GM21381 (cell line): ENCODE data around the gene SLCO4A1.

Experiments used
- ATAC-seq: cut with Tn5 transposase; IDR thresholded peaks from one replicate; pipeline ENCODE4 v1.9.1; 2021; ENCODE audit warnings: mild to moderate bottlenecking, moderate library complexity; ENCODE audit not compliant: unreplicated experiment

Gene SLCO4A1, protein sequence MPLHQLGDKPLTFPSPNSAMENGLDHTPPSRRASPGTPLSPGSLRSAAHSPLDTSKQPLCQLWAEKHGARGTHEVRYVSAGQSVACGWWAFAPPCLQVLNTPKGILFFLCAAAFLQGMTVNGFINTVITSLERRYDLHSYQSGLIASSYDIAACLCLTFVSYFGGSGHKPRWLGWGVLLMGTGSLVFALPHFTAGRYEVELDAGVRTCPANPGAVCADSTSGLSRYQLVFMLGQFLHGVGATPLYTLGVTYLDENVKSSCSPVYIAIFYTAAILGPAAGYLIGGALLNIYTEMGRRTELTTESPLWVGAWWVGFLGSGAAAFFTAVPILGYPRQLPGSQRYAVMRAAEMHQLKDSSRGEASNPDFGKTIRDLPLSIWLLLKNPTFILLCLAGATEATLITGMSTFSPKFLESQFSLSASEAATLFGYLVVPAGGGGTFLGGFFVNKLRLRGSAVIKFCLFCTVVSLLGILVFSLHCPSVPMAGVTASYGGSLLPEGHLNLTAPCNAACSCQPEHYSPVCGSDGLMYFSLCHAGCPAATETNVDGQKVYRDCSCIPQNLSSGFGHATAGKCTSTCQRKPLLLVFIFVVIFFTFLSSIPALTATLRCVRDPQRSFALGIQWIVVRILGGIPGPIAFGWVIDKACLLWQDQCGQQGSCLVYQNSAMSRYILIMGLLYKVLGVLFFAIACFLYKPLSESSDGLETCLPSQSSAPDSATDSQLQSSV

DNA sequence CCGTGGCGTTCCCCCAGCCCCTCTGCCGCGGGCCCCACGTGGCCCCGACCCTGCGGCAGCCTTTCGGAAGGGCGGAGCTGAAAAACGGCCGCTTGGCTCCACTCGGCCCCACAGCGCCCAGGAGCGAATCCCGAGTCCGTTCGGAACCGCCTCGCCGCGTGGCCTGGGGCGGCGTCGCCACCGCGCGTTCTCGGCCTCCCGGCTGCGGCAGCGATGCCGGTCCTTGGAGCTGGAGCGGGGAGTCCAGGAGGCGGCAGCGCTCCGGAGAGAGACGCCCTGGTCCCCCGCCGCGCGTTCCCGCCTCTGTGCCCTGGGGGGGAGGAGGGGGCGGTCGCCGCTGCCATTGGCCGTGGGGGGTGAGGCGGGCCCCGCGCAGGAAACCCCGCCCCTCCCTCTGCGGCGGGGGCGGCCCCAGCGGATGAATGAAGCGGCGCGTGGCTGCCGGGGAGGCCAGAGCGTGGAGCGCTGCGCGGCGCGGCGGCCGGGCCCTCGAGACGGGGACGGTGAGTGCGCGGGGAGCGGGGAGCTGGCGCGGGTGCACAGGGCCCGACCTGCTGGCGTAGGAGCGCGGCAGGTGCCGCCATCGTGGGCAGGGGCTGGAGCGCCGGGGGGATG is at the start of gene SLCO4A1:
Gene SLCO4A1 (plus strand): TSS at position 453 of the 615 bp plus-strand sequence. CDS start 13,952 bp downstream, outside the sequence.
- ATAC-seq, result peak; percentile 61

DNA sequence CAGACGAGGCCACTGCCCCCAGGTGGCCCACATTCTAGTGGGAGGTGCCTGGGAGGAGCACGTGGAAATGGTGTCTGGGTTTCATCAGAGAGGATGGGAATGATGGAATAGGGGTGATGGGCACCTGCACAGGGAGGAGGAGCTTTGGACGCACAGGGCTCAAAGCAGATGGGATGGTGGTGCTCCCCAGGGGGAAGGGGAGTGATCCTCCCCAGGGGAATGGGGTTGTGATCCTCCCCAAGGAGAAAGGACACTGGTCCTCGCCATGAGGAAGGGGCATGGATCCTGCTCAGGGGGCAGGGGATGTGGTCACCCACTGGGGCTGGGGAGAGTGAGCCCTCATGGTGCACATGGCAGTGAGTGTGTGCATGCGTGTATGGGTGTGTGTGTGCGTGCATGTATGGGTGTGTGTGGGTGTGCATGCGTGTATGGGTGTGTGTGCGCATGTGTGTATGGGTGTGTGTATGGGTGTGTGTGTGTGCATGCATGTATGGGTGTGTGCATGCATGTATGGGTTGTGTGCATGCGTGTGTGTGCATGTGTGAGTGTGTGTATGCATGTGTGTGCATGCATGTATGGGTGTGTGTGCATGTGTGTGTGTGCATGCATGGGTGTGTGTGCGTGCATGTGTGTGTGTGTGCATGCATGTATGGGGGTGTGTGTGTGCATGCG is 49.7 kb upstream of the SLCO4A1 start:
- ATAC-seq, result no peak

DNA sequence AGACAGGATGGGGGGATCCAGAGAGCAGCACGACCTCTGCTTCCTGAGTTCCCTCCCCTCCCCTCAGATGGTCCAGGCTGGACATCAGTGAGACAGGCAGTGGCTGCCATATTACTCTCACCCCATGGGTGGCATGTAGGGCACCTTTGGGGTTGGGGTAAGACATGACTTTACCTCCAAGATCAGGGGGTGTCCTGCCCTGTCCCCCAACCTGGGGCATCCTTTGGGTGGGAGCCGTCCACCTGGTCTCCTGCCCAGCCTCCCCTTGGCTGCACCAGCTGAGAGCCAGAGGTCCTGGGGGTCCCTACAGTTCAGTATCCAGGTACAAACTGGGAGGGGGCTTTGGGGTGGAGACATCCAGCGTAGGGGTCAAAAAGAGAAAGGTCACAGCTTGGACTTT is 48.7 kb upstream of the SLCO4A1 start:
- ATAC-seq, result no peak

DNA sequence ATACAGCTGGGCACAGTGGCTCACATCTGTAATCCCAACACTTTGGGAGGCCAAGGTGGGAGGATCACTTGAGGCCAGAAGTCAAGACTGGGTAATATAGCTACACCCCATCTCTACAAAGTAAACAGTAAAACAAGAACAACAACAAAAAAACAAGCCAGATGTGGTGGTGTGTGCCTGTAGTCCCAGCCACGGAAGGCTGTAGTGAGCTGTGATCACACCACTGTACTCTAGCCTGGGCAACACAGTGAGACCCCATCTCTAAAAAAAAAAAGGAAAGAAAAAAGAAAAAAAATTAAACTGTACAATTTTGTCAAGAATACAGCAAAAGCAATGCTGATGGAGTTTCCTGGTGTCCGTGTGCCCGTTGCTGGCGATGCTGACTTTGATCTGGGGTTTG is 47.2 kb upstream of the SLCO4A1 start:
- no peak for ATAC-seq

DNA sequence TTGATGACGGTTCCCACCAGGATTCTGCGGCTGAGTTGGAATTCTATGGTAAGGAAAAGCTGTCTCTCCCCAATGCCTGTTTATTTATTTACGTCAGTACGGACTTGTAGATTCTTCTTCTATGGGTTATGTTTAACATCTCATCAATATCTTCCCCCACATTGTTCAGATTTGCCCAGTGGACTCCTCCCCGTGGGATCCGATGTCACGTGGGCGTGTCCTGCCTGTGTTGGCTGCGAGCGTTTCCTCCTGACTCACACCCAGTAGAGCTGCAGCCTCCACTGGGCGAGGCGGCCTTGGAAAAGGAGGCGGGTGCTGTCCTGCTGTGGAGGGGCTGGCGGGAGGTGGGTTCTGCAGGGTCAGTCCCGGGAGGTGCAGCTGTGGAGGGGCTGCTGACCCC is 46.8 kb upstream of the SLCO4A1 start:
- no peak for ATAC-seq

DNA sequence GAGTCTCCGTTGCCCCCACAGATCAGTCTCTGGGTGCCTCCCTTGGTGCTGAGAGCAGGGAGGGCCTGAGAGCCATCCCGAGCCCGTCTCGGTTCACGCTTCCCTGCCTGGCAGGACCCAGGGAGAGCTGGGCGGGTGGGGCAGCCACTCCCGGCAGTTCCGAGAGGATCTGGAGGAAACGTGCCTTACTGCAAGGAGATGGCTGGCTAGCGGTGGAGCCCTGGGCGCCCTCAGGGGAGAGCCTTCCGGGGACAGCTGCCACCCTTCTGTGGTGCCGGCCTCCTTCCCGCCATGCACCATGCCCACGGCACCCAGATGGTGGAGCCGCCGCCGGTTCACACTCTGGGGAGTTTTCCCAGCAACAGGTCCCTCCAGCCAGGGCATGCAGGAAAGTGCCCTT is 45.8 kb upstream of the SLCO4A1 start:
- no peak for ATAC-seq

DNA sequence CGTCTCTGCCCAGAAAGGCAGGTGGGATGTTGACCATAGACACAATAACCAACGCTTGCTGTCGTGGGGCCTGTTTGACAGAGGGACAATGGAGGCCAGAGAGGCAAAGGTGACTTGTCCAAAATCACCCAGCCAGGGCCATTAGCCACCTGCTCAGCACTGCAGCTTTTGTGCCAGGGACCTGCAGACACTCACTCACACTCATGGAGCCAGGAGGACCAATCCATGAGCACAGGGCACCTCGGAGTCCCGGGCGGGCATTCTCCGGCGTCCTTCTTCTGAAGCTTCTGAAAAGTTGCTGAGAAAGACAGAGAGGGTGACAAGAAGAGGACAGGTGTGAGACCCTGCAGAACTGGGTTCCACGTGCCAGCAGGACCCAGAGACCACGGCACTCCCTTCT is 45.4 kb upstream of the SLCO4A1 start:
- ATAC-seq, result no peak

DNA sequence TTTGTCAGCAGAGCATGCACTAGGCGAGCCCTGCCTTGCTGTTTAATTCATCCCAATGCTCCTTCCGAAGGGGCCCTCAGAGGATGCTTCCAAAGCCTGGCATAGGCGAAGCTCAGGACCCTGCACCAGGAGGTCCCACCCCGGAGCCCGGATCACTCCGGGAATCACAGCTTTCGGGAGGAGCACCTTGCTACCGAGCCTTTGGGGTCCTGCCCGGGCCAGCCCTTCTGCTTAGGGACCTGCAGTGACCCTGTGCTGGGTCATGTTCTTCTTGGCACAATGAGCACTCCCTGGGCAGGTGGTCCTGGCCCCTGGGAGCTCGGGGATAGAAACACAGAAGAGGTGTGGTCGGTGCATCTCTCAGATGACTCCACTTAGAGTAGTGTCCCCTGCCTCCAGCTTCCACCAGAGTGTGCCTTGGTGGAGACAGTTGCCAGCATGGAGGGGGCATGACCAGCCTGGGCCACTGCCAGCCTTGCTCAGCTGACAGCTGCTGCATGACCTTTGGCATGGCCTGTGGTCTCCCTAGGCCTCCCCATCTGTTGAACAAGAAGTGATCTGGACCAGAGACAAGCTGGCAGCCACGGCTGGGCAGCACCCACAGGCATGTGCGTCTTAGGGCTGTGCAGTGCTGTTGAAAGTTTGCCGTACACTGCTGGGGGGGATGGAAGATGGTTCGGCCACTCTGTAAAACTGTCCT is 44.7 kb upstream of the SLCO4A1 start:
- ATAC-seq, result no peak

DNA sequence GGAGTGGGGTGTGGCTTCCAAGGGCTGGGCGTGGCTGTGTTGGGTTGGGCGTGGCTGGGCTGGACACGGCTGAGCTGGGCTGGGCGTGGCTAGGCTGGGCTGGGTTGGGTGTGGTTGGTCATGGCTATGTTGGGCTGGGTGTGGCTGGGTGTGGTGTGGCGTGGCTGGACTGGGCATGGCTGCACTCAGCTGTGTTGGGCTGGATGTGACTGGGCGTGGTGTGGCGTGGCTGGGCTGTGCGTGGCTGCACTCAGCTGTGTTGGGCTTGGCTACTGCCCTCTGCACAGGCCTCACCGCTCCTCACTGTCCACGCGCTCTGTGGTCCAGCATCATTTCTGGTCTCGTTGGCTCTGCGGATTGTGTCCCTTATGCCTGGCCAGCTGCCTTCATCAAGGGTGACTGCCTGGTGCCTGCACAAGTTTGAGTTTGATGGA is 43.5 kb upstream of the SLCO4A1 start:
- ATAC-seq, result no peak

DNA sequence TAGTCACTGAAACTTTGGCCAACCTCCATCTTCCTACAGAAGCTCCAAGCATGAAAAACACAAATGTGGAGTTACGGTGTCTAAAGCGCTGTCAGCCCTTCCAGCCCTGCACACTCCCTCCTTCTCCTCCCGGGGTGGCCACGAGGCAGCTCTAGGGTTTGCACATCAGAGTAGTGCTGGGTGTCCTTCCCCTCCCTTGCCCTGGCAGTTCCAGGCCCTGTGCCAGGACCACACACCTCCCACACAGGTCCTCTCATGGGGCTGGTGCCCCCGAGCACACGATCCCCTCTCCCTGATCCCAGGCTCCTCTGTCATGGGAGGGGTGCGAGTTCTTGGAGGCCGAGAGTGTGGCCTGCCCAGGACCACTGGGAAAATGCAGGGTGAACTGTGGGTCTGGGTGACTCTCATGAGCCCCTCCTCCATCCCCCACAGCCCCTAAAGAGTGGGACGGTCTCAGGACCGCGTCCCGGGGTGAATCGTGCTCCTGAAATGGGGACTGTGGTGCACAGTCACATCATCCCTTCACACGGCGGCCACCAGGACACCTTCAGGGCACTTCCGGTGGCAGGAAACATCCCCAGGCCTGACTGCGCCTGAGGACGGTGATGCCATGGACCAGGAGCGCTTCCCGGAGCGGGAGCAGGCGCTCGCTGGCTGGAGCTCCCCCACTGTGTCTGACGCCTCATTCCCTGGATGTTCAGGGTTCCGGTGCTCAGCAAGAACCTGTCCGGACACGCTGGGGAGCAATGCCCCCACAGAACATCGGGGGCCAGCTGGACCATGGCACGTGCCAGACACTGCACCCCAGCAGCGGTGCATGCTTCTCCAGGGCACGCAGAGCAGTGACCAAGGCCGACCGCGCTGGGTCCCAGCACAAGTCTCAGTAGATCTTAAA is 42.8 kb upstream of the SLCO4A1 start:
- ATAC-seq, result no peak

DNA sequence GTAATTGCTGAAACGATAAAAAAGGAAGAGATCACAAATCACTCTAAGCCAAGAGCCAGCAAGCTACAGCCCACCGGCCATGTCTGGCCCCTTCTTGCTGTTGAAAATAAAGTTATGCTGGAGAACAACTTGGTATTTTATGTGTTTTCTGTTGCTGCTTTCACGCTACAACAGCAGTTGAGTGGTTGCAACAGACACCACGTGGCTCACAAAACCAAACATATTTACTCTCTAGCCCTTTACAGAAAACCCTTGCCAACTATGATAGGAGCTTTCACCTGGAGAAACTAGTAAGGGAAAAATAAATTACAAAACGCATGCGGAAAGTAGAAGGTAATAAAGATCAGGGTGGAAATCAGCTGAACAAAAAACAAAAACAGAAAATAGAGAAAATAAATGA is 41.1 kb upstream of the SLCO4A1 start:
- ATAC-seq, result no peak

DNA sequence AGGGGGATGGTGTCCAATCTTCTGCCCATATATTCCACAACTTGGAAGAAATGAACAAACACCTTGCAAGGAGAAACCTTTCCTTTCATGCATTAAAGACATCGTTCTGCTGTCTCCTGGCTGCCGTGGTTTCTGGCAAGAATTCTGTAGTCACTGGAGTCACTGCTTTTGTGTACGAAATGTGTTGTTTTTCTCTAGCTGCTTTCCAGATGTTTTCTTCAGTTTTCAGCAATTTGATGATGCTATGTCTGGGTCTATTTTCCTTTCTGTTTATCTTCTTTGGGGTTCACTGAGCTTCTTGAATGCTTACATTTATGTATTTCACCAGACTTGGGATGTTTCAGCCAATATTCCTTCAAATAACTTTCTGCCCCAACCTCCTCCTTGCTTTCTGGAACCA is 40.6 kb upstream of the SLCO4A1 start:
- no peak for ATAC-seq

DNA sequence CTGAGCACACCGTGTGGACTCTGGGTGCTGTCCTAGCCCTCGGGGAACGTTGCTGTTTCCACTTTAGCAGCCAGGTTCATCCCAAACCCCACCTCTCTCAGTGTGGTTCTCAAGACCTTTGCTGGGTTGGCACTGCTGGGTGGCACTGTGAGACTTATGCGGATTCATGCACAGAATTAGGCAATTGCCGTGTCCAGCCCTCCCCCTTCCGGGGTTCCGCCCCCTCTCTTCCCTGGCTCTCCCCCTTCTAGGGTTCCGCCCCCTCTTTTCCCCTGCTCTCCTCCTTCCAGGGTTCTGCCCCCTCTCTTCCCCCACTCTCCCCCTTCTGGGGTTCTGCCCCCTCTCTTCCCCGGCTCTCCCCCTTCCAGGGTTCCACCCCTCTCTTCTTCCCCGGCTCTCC is 39.8 kb upstream of the SLCO4A1 start:
- no peak for ATAC-seq

DNA sequence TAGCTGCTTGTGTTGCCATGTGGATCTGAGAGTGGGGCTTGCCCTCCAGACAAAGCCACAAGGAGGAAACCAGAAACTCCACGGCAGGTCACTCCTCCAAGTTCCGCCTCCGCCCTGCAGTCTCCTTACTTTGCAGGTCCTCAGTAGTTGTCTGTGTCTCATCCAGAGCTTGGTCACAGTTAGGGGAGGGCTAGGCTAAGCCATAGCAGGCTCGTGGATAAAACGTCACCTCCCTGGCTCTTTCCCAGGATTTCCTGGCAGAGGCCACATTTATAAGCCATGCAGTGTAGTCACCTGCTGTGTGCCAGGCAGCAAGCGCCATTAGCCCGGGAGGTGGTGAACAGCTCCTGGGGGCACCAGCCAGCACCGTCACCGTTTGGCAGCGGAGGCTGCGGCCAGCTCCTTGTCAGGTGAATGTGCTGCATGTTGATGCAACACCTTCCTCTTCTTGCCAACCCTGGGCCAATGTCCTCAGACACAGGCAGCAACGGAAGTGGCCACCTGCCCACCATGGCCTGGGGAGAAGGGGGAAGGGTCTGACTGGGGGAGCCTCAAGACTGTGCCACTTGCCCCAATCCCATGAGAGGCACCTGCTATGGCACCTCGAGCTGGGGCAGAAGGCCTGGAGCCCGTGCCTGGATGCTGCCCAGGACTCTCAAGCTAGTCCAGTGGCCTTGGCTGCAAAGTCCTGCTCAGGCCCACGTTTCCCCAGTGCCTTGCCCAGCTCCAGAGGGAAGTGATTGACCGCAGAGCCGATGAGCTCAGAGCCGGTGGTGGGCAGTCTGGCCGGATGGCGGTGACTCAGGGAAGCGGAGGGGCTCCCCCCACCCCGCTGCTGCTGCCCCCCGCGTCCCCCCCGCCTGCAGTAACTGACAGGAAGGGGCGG is 39.0 kb upstream of the SLCO4A1 start:
- ATAC-seq, result no peak

DNA sequence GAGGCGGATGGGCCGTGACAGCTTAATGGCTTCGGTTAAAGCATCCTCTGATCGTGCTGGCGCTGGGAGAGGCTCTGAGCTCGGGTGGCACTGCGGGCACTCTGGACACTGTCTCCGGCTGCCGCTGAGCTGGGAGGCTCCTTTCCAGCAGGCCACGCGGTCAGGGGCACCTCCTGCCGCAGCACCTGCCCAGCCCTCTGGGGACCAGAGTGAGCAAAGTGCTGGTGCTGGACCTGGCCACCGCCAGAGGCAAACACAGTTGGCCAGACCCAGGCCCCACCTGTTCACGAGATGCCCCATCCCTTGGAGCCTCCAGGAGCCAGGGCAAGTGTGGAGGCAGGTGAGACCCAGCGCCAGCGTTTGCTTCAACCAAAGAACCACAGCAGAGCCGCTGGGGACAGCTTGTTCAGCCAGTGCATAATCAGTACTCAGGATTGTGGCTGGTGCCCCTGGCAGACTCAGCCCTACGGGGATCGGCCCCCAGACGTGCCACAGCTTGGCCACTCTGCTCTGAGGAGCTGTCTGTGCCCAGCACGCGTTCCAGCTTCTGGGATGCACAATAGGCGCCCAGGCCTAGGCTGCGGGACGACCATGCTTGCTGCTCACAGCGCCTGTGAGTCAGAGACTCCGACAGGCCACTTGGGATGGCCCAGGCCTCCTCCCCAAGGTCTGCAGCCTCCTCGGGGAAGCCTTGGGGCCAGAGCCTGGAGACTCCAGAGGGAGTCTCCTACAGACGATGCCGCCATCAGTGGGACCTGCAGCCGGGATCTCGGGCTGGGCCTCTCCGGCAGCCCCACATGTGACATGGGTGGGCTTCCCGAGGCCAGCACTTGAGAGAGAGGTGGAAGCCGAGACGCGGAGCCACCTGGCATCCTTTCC is 38.2 kb upstream of the SLCO4A1 start:
- no peak for ATAC-seq

DNA sequence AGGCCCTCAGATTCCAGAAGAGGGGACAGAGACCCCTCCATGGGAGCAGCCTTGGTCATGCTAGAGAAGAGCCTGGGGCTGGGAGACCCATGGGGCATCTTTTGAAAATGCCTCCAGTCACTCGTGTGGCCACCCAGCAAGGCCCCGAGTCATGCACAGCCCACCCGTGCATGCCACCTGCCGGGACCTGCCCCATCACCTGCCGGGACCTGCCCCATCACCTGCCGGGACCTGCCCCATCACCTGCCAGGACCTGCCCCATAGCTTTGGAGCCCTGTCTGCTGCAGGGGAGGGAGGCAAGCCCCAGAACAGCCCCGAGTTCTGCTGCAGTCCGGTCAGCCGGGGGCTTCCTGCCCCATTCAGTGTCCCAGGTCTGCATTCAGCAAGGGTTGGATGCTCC is 37.5 kb upstream of the SLCO4A1 start:
- ATAC-seq, result no peak

DNA sequence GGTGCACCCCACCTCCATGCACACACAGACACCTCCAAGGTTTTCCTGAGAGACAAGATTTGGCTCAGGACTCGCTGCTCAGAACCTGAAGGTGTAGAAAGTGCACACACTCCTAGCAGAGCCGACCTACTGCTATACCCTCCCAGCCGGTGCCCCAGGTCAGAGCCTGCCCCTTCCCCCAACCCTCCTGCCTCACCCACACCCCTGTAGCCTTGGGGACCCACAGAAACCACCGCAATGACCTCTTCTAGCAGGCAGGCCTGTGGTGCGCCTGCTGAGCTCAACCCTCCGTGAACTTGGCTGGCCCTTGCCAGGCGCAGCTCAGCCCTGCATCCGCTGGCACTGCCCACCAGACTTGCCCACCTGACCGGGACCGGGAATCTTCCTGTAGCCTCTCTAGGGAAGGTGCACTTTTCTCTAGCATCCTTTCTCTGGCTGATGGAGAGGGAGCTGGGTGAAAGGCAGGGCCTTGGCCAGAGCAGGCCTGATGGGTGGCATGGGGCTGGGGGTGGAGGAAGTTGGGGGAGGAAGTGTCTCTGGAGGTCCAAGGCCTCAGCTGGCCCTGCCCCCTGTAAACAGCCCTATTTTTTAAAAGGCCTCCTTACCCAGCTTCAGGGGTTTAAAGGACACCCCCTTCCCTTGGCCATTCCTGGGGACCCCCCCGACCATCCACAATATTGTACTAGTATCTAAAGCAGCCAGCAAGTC is 36.9 kb upstream of the SLCO4A1 start:
- ATAC-seq, result no peak
